SKM-1 (cell line): ENCODE results near the gene NCAPD3.
"Not testable (repeated sequence)": the region's sequence is repeated elsewhere in the genome, so short reads cannot be mapped to it uniquely, and the experiment has no call there.

Experiments
- DNase-seq: peaks from one replicate; lab custom pipeline; 2025; ENCODE audit not compliant: unreplicated experiment; lab: John Stamatoyannopoulos, UW

Gene NCAPD3

DNA sequence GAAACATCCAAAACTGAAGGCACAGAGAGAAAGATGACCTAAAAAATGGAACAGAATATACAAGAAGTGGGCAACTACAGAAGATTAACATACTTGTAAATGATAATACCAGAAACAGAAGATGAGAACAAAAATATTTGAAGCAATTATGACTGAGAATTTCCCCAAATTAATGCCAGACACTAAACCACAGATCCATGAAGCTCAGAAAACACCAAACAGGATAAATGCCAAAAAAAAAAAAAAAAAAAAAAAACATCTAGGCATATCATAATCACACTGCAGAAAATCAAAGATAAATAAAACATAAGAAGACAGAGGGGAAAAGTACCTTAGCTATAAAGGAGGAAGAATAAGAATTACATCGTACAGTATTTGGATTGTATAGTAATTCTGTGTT lies 89.6 kb downstream of the NCAPD3 start:
- DNase-seq: no peak

DNA sequence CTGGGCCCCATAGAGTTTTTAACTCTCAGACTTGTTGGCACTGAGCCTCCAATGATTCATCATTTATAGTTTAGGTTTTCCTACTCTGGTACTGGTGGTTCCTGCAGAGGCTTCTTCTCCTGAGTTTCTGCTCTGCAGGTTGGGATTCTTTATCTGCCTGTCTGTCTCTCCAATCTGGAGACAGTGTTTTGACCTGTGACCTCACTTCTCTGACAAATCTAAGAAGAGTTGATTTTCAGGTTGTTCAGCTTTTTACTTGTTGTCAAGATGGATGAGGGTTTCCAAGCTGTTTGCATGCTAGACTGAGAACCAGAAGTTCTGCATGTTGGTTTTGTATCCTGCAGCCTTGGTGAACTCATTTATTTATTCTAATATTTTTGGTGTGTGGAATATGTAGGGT lies 91.0 kb downstream of the NCAPD3 start:
- no peak for DNase-seq

- DNase-seq: no peak
These were observed 92.0 kb downstream of the NCAPD3 start for GRCh38 chr11:134131628-134132244.

DNA sequence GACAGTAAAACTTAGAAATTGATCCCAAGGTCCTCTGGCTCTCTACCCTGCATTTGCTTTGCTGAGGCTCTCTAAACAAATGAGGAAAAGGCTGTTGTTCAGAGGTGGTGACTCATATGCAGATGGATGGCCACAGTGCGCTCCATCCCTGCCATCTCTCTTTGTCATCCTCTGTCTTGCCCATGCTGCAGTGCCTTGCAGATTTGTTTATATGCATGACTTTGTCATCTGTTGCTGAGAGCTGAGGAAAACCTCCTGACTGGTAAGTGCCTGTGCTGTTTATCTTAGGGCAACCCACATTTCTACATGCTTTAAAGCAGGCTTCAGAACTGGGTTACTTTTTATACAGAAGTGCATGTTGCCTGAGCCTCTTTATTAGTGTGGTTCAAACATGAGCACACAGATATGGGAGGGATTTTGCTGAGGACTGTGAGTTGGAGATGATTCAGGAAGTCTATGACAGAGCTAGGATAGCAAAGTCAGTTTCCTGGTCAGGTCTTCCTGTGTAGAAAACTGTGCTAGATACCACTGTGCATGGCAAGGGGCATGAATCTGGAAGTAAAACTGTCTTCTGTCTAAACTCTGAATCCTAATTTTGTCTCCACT lies 97.4 kb downstream of the NCAPD3 start:
- DNase-seq: no peak

- no peak for DNase-seq
These were observed 98.3 kb downstream of the NCAPD3 start for GRCh38 chr11:134125507-134125906.

DNA sequence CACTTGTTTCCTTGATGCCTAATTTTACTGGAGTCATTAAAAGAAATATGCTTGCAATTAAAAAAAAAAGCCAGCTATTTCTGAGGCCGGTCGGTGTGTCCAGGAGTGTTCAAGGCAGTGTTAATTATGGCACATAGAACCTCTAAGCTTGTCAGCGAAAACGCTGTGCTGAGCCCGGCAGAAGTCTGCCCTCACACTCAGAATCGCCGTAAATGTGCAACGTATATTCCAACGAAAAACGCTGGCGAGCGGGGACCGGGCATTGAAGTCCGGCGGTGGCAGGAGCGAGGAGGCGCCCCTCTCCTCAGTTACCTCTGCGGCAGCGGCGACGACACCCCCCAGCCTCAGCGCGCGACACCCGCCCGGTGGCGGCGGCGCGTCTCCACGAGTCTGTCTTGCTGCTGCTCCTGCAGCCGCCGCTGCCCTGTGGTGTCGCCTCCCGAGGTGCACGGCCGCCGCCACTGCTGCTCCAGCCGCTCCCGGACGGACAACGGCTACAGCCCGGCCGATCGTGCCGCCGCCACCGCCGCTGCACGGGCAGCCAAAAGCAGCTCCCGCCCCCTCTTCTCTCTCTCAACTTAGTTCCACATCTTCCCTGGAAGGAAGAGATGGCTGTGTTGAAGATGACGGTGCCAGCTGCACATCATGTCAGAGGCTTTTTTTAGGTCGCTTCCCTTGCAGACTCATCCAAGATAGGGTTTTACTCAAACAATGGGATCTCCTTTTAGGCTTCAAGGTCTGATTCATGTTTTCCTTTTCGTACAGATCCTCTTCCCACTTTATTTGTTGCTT lies 98.9 kb downstream of the NCAPD3 start:
- DNase-seq: no peak

GRCh38 chr11:134120921-134121526 lies 102.7 kb downstream of the NCAPD3 start:
- no peak for DNase-seq

DNA sequence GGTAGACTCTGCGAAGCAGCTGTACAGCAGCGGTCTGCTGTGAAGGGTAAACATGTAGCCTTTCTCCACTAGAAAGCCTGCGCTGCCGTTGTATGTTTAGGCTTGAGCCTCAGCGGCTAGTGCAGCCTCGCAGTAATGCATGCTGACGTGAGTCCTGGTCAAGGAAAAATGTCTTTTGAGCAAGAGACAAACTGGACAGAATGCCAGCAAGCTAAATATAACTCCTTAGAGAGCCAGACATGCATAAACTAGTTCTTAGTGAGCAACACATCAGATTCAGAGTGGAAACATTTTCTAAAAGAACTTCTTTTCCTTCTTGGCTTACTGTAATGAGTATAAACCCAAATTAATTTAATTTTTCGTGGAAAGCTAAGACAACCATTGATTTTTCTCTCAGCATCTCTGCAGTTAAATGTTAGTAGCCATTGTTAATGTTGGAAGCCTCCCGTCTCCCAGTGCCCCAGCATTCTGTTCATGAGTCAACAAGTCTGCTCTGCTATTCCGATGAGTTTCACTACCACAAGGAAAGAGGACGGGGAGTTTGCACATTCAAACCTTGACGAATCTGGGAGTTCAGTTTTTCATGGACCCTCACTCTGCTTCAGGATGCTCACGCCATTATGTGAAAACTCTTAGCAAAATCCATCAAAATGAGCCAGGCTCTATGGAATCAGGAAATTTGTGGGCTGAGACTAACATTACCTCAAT lies 103.5 kb downstream of the NCAPD3 start:
- DNase-seq: no peak

DNA sequence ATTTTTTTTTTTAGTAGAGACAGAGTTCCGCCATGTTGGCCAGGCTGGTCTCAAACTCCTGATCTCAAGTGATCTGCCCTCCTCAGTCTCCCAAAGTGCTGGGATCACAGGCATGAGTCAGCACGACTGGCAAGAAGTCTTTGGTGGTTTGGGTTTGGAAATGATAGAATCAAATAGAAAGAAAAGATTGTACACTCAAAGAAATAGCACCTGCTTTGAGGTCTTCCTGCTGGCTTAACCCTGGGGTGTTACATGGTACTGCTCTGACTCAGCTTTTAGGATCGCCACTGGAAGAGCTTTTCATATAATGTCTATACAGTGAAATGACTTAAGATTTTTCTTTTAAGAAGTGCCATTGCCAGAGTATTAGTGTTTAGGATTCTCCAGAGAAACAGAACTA lies 104.7 kb downstream of the NCAPD3 start:
- no peak for DNase-seq

GRCh38 chr11:134118006-134118405 lies 105.8 kb downstream of the NCAPD3 start:
- no peak for DNase-seq

- DNase-seq: no peak
These were observed 107.6 kb downstream of the NCAPD3 start for GRCh38 chr11:134116210-134116609.

DNA sequence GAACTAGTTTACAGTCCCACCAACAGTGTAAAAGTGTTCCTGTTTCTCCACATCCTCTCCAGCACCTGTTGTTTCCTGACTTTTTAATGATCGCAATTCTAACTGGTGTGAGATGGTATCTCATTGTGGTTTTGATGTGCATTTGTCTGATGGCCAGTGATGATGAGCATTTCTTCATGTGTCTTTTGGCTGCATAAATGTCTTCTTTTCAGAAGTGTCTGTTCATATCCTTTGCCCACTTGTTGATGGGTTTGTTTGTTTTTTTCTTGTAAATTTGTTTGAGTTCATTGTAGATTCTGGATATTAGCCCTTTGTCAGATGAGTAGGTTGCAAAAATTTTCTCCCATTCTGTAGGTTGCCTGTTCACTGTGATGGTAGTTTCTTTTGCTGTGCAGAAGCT lies 110.0 kb downstream of the NCAPD3 start:
- not testable (repeated sequence) for DNase-seq

GRCh38 chr11:134110252-134110815 lies 113.4 kb downstream of the NCAPD3 start:
- no peak for DNase-seq
